ENCODE results near the gene ADRA2C.

Gene ADRA2C

GRCh38 chr4:3741217-3742011 is 24.8 kb upstream of the ADRA2C start:
- Histone ChIP-seq H3K9me3 (ENCODE audit: control insufficient read depth, insufficient read depth, low read length) (peaks cover 5% of the 10 kb centered on the region; the same call in 1 of the 2 replicates), H3K4me1 (ENCODE audit: insufficient read depth, low read length) (peaks cover 10% of the 10 kb centered on the region), H3K9ac (ENCODE audit: low read depth, low read length) (no peak overlapping the region), H3K36me3 (ENCODE audit: insufficient read depth, low read length) (no peaks in the 10 kb centered on the region)

GRCh38 chr4:3742610-3743009 is 23.6 kb upstream of the ADRA2C start:
- Histone ChIP-seq H3K9ac (ENCODE audit: low read depth, low read length) (no peak overlapping the region), H3K4me1 (ENCODE audit: insufficient read depth, low read length) (peaks cover 10% of the 10 kb centered on the region), H3K9me3 (ENCODE audit: control insufficient read depth, insufficient read depth, low read length) (peaks cover 5% of the 10 kb centered on the region; the same call in 1 of the 2 replicates), H3K36me3 (ENCODE audit: insufficient read depth, low read length) (no peaks in the 10 kb centered on the region)

- H3K9me3 ChIP-seq (ENCODE audit: control insufficient read depth, insufficient read depth, low read length), result peaks cover 5% of the 10 kb centered on the region; the same call in 1 of the 2 replicates
- no peak overlapping the region for H3K9ac ChIP-seq (ENCODE audit: low read depth, low read length)
- peaks cover 15% of the 10 kb centered on the region for H3K4me1 ChIP-seq (ENCODE audit: insufficient read depth, low read length)
- no peaks in the 10 kb centered on the region for H3K36me3 ChIP-seq (ENCODE audit: insufficient read depth, low read length)
These were observed 22.0 kb upstream of the ADRA2C start for GRCh38 chr4:3744232-3744631.

- H3K9me3 ChIP-seq (ENCODE audit: control insufficient read depth, insufficient read depth, low read length), result peaks cover 5% of the 10 kb centered on the region; the same call in 1 of the 2 replicates
- H3K36me3 ChIP-seq (ENCODE audit: insufficient read depth, low read length), result no peaks in the 10 kb centered on the region
- no peak overlapping the region for H3K9ac ChIP-seq (ENCODE audit: low read depth, low read length)
- peaks cover 15% of the 10 kb centered on the region for H3K4me1 ChIP-seq (ENCODE audit: insufficient read depth, low read length)
These were observed 21.3 kb upstream of the ADRA2C start for GRCh38 chr4:3744901-3745300.

- H3K4me1 ChIP-seq (ENCODE audit: insufficient read depth, low read length), result peaks cover 15% of the 10 kb centered on the region
- H3K9me3 ChIP-seq (ENCODE audit: control insufficient read depth, insufficient read depth, low read length), result peaks cover 5% of the 10 kb centered on the region; the same call in 1 of the 2 replicates
- no peak overlapping the region for H3K9ac ChIP-seq (ENCODE audit: low read depth, low read length)
- no peaks in the 10 kb centered on the region for H3K36me3 ChIP-seq (ENCODE audit: insufficient read depth, low read length)
These were observed 20.1 kb upstream of the ADRA2C start for GRCh38 chr4:3745886-3746656.

- Histone ChIP-seq H3K4me1 (ENCODE audit: insufficient read depth, low read length) (peaks cover 15% of the 10 kb centered on the region), H3K9me3 (ENCODE audit: control insufficient read depth, insufficient read depth, low read length) (peaks cover 5% of the 10 kb centered on the region; the same call in 1 of the 2 replicates), H3K9ac (ENCODE audit: low read depth, low read length) (no peak overlapping the region), H3K36me3 (ENCODE audit: insufficient read depth, low read length) (no peaks in the 10 kb centered on the region)
These were observed 19.2 kb upstream of the ADRA2C start for GRCh38 chr4:3746701-3747580.

- no peaks in the 10 kb centered on the region for H3K36me3 ChIP-seq (ENCODE audit: insufficient read depth, low read length)
- H3K9me3 ChIP-seq (ENCODE audit: control insufficient read depth, insufficient read depth, low read length), result peaks cover 4% of the 10 kb centered on the region; the same call in 1 of the 2 replicates
- H3K4me1 ChIP-seq (ENCODE audit: insufficient read depth, low read length), result peaks cover 15% of the 10 kb centered on the region
- no peak overlapping the region for H3K9ac ChIP-seq (ENCODE audit: low read depth, low read length)
These were observed 18.6 kb upstream of the ADRA2C start for GRCh38 chr4:3747581-3747904.

GRCh38 chr4:3748136-3748898 is 17.9 kb upstream of the ADRA2C start:
- H3K36me3 ChIP-seq (ENCODE audit: insufficient read depth, low read length), result no peaks in the 10 kb centered on the region
- H3K9me3 ChIP-seq (ENCODE audit: control insufficient read depth, insufficient read depth, low read length), result no peaks in the 10 kb centered on the region
- H3K4me1 ChIP-seq (ENCODE audit: insufficient read depth, low read length), result peaks cover 15% of the 10 kb centered on the region

GRCh38 chr4:3749081-3749480 is 17.1 kb upstream of the ADRA2C start:
- peaks cover 18% of the 10 kb centered on the region for H3K4me1 ChIP-seq (ENCODE audit: insufficient read depth, low read length)
- H3K9me3 ChIP-seq (ENCODE audit: control insufficient read depth, insufficient read depth, low read length), result no peaks in the 10 kb centered on the region
- H3K36me3 ChIP-seq (ENCODE audit: insufficient read depth, low read length), result no peaks in the 10 kb centered on the region
- H3K9ac ChIP-seq (ENCODE audit: low read depth, low read length), result no peak overlapping the region

More at GRCh38 chr4:3748136-3748898, 17.9 kb upstream of the ADRA2C start:
- no peak overlapping the region for H3K9ac ChIP-seq (ENCODE audit: low read depth, low read length)

GRCh38 chr4:3750334-3750733 is 15.9 kb upstream of the ADRA2C start:
- Histone ChIP-seq H3K9ac (ENCODE audit: low read depth, low read length) (no peak overlapping the region), H3K9me3 (ENCODE audit: control insufficient read depth, insufficient read depth, low read length) (peaks cover 6% of the 10 kb centered on the region; the same call in 1 of the 2 replicates), H3K36me3 (ENCODE audit: insufficient read depth, low read length) (no peaks in the 10 kb centered on the region), H3K4me1 (ENCODE audit: insufficient read depth, low read length) (peaks cover 28% of the 10 kb centered on the region)

GRCh38 chr4:3752022-3752421 is 14.2 kb upstream of the ADRA2C start:
- Histone ChIP-seq H3K36me3 (ENCODE audit: insufficient read depth, low read length) (no peaks in the 10 kb centered on the region), H3K4me1 (ENCODE audit: insufficient read depth, low read length) (peaks cover 24% of the 10 kb centered on the region), H3K9ac (ENCODE audit: low read depth, low read length) (no peak overlapping the region), H3K9me3 (ENCODE audit: control insufficient read depth, insufficient read depth, low read length) (peaks cover 7% of the 10 kb centered on the region; the same call in 1 of the 2 replicates)

GRCh38 chr4:3753726-3754412 is 12.3 kb upstream of the ADRA2C start:
- Histone ChIP-seq H3K9ac (ENCODE audit: low read depth, low read length) (no peak overlapping the region), H3K36me3 (ENCODE audit: insufficient read depth, low read length) (no peaks in the 10 kb centered on the region), H3K9me3 (ENCODE audit: control insufficient read depth, insufficient read depth, low read length) (peaks cover 7% of the 10 kb centered on the region; the same call in 1 of the 2 replicates), H3K4me1 (ENCODE audit: insufficient read depth, low read length) (peaks cover 19% of the 10 kb centered on the region)
